GM12878 (cell line): ENCODE measurements around the gene NAT8. TPM values are rescaled to one million over a fixed set of nuclear protein-coding genes. Genes with fewer than 3 reads are reported as not detected.

ENCODE experiments used
- ATAC-seq: fragments of 200-7000 bp; cut with Tn5 transposase; 3 replicates; pipeline ENCODE4 v1.9.1; 2020; ENCODE audit warnings: mild to moderate bottlenecking, moderate library complexity
- Bru-seq: library from RNA; stranded (reverse); fragments of 400-500 nt; gene quantifications from one replicate; lab custom pipeline; 2021; lab: Mats Ljungman, UMichigan
- BruChase-seq, 2 experiments: library from RNA; stranded (reverse); fragments of 400-500 nt; gene quantifications; one replicate each; lab custom pipeline; 2021; lab: Mats Ljungman, UMichigan
- BruUV-seq: library from RNA; stranded (reverse); fragments of 400-500 nt; replicated peaks from 2 replicates; lab custom pipeline; 2021; lab: Mats Ljungman, UMichigan
- CTCF ChIA-PET: fragments of 300-600 bp; sonication (Branson Sonifier 250); formaldehyde crosslinking; extraction: SDS; loops from one replicate; lab custom pipeline; 2021; ENCODE audit warnings: inconsistent platforms; lab: Yijun Ruan, JAX
- POLR2A ChIA-PET: fragments of 350-600 bp; formaldehyde crosslinking; extraction: SDS; loops from one replicate; lab custom pipeline; 2021; ENCODE audit warnings: inconsistent platforms; lab: Charles Lee
- RAD21 ChIA-PET: fragments of 300-600 bp; sonication (Branson Sonifier 250); formaldehyde crosslinking; loops from one replicate; lab custom pipeline; 2023; ENCODE audit warnings: antibody characterized with exemption; ENCODE audit not compliant: unreplicated experiment; lab: Charles Lee
- SMC1A ChIA-PET: fragments of 300-600 bp; sonication (Branson Sonifier 250); formaldehyde crosslinking; loops from one replicate; lab custom pipeline; 2023; ENCODE audit not compliant: unreplicated experiment, uncharacterized antibody; lab: Charles Lee
- DNase-seq: peaks from one replicate; pipeline ENCODE4 v3.0.0-alpha.2; 2011; ENCODE audit warnings: low read depth, low spot score
- FAIRE-seq: peaks from 3 replicates; lab custom pipeline; 2011; peaks lifted over from hg19 to GRCh38; lab: Jason Lieb, UNC
- H2AFZ ChIP-seq: 2 replicates; pipeline ENCODE4 v1.6.0; 2011; ENCODE audit warnings: low read depth, low read length, control low read depth; ENCODE audit not compliant: control insufficient read depth
- H3K27ac ChIP-seq: 2 replicates; pipeline ENCODE4 v1.5.1; 2011; ENCODE audit warnings: control low read depth; ENCODE audit not compliant: control insufficient read depth, insufficient read depth
- H3K27me3 ChIP-seq, 2 experiments: replicated peaks in 1 of 2; 2 replicates each; pipeline versions ENCODE4 v1.6.0 to v1.6.1; 2011; ENCODE audit warnings: low read length in 1 of 2; ENCODE audit not compliant: control insufficient read depth in 2 of 2, insufficient read depth in 2 of 2
- H3K36me3 ChIP-seq, 2 experiments: 2 replicates each; pipeline ENCODE4 v1.5.1; 2011; ENCODE audit warnings: low read length in 1 of 2; ENCODE audit not compliant: control insufficient read depth in 2 of 2, insufficient read depth in 2 of 2
- H3K4me1 ChIP-seq: 2 replicates; pipeline ENCODE4 v1.6.1; 2011; ENCODE audit warnings: mild to moderate bottlenecking, low read length, moderate library complexity, mixed read lengths; ENCODE audit not compliant: control insufficient read depth, insufficient read depth
- H3K4me2 ChIP-seq: 2 replicates; pipeline ENCODE4 v1.6.0; 2011; ENCODE audit warnings: control low read depth; ENCODE audit not compliant: control insufficient read depth, insufficient read depth
- H3K4me3 ChIP-seq: fragments of 200-600 bp; sonication (generic); 2 replicates; pipeline ENCODE4 v1.5.1; 2016
- H3K79me2 ChIP-seq: 2 replicates; pipeline ENCODE4 v1.6.0; 2011; ENCODE audit warnings: low read length; ENCODE audit not compliant: control insufficient read depth, insufficient read depth
- H3K9ac ChIP-seq: 2 replicates; pipeline ENCODE4 v1.8.0; 2011; ENCODE audit warnings: low read length, control low read depth, mixed read lengths; ENCODE audit not compliant: control insufficient read depth, insufficient read depth
- H3K9me3 ChIP-seq: replicated peaks from 3 replicates; pipeline ENCODE4 v1.5.1; 2011; ENCODE audit warnings: mild to moderate bottlenecking, low read length; ENCODE audit not compliant: control insufficient read depth, insufficient read depth
- H4K20me1 ChIP-seq: 2 replicates; pipeline ENCODE4 v1.6.0; 2011; ENCODE audit not compliant: control insufficient read depth, insufficient read depth
- BCLAF1 ChIP-seq: fragments of 450-650 bp; IDR thresholded peaks from 2 replicates; pipeline ENCODE4 v1.6.1; 2017; ENCODE audit warnings: antibody characterized with exemption, mild to moderate bottlenecking, moderate library complexity
- CHD2 ChIP-seq: IDR thresholded peaks from 2 replicates; pipeline ENCODE4 v1.6.1; 2011; ENCODE audit warnings: low read depth, low read length, improper control_type of control experiment, borderline replicate concordance
- HCFC1 ChIP-seq: fragments of 150-350 bp; IDR thresholded peaks from 2 replicates; pipeline ENCODE4 v1.6.1; 2014; ENCODE audit warnings: low read length
- SREBF2 ChIP-seq: IDR thresholded peaks from 2 replicates; pipeline ENCODE4 v1.6.1; 2012; ENCODE audit warnings: mild to moderate bottlenecking, low read length
- SUPT20H ChIP-seq: IDR thresholded peaks from 2 replicates; pipeline ENCODE4 v1.6.1; 2011; ENCODE audit warnings: low read depth, mild to moderate bottlenecking, low read length, moderate library complexity, borderline replicate concordance; ENCODE audit not compliant: control insufficient read depth
- ZBTB4 ChIP-seq: fragments of 450-650 bp; formaldehyde crosslinking; IDR thresholded peaks from 2 replicates; pipeline ENCODE4 v1.4.0; 2022; ENCODE audit warnings: mild to moderate bottlenecking, moderate library complexity
- ZBTB40 ChIP-seq: fragments of 450-650 bp; IDR thresholded peaks from 2 replicates; pipeline ENCODE4 v1.6.1; 2016; ENCODE audit warnings: mild to moderate bottlenecking, moderate library complexity, borderline replicate concordance
- ZSCAN29 ChIP-seq: fragments of 450-650 bp; IDR thresholded peaks from 2 replicates; pipeline ENCODE4 v1.6.1; 2017; ENCODE audit warnings: mild to moderate bottlenecking, moderate library complexity
- WGBS: methylation state at CpG from one replicate; pipeline ENCODE4 v1.1.6; 2016; ENCODE audit warnings: low lambda C conversion rate; ENCODE audit not compliant: insufficient replicate concordance, insufficient coverage; ENCODE audit errors: missing lambda C conversion rate; 5-methylcytosine and 5-hydroxymethylcytosine counted together
- in situ Hi-C: fragments of 300-500 bp; cut with MboI; formaldehyde crosslinking; loops from 9 replicates; pipeline ENCODE4 v1.14.3; 2018; ENCODE audit warnings: mixed read lengths
- intact Hi-C: fragments of 100-400 bp; cut with micrococcal nuclease; formaldehyde crosslinking; loops from one replicate; pipeline ENCODE4 v1.14.2; 2022; ENCODE audit not compliant: unreplicated experiment
- long read RNA-seq, 2 experiments: library from polyadenylated mRNA; unstranded; transcript quantifications; one replicate each; pipeline ENCODE4 v2.0.0, GENCODE V29; 2019 to 2020
- polyA minus RNA-seq, 3 experiments: library from RNA; depleted of rRNA, polyadenylated mRNA; stranded (reverse); fragments of >200 nt; gene quantifications; 2 replicates each; pipeline ENCODE4 v1.2.3, GENCODE V29; 2011
- polyA plus RNA-seq, 11 experiments: library from polyadenylated mRNA; depleted of rRNA in 4 of 11; unstranded in 6 of 11; stranded (reverse) in 5 of 11; fragments of >200 nt; fragmentation: Nextera tagmentation in 4 of 11; fragmentation: Illumina TruSeq in 1 of 11; extraction: Ambion mirVana in 4 of 11; extraction: Trizol in 1 of 11; gene quantifications; 1 replicate in 1 of 11; 2 replicates in 10 of 11; pipeline versions ENCODE4 v1.2.1 to v1.2.3, GENCODE V29; 2011 to 2016; ENCODE audit warnings: inconsistent platforms in 2 of 11, missing spikeins in 2 of 11, low read depth in 1 of 11
- total RNA-seq, 4 experiments: library from RNA; depleted of rRNA in 3 of 4; stranded (reverse); fragments of >200 nt in 3 of 4; fragmentation: Illumina TruSeq in 1 of 4; extraction: Trizol in 1 of 4; gene quantifications; 2 replicates each; pipeline versions ENCODE4 v1.2.1 to v1.2.3, GENCODE V29; 2013 to 2021

The NAT8 gene
- not detected in 2 replicates for total RNA-seq (2013; cell fraction: nucleolus; rRNA removed)
- total RNA-seq (2014; rRNA removed) (not detected in 2 replicates), total RNA-seq (2014; rRNA removed; fragmentation: Illumina TruSeq; extraction: Trizol) (not detected in 2 replicates), total RNA-seq (2021) (not detected in 2 replicates), polyA plus RNA-seq (2011; rRNA removed) (not detected in 2 replicates), polyA plus RNA-seq (2014; fragmentation: Illumina TruSeq; extraction: Trizol) (not detected in 2 replicates), polyA plus RNA-seq (2014; fragmentation: Nextera tagmentation; extraction: Ambion mirVana) (not detected), polyA plus RNA-seq (2014; rRNA removed) (not detected in 2 replicates), polyA plus RNA-seq (2016; fragmentation: Nextera tagmentation; extraction: Ambion mirVana) (not detected), polyA minus RNA-seq (2011; rRNA and poly(A)+ RNA removed) (not detected in 2 replicates), Bru-seq, nascent RNA (not detected), BruChase-seq, experiment 1, labeled RNA remaining after a 6-hour chase (not detected), BruChase-seq, experiment 2, labeled RNA remaining after a 2-hour chase (not detected)
- polyA plus RNA-seq (2011; ENCODE audit: low read depth) = not detected
- not detected in 2 replicates for polyA plus RNA-seq (2011; cell fraction: cytosol; rRNA removed)
- not detected in 2 replicates for polyA plus RNA-seq (2011; cell fraction: nucleus; rRNA removed)
- polyA plus RNA-seq (2012) = not detected in 2 replicates
- not detected in 2 replicates for polyA minus RNA-seq (2011; cell fraction: cytosol; rRNA and poly(A)+ RNA removed)
- polyA minus RNA-seq (2011; cell fraction: nucleus; rRNA and poly(A)+ RNA removed) = not detected in 2 replicates
- long read RNA-seq, experiment 1 = 0 reads
- long read RNA-seq, experiment 2 = 0 reads

- Histone ChIP-seq H4K20me1 (no peaks in the 10 kb centered on the region), H3K4me1 (no peaks in the 10 kb centered on the region), H3K4me3 (no peak within 1 kb of the TSS), H3K4me2 (no peak within 1 kb of the TSS), H3K79me2 (no peaks in the 10 kb centered on the region), H3K27ac (no peak within 1 kb of the TSS), H3K36me3 (no peaks in the 10 kb centered on the region), H3K9ac (no peak within 1 kb of the TSS), H2AFZ (no peak within 1 kb of the TSS), H3K9me3 (no peaks in the 10 kb centered on the region; the same call in 2 of the 3 replicates), H3K27me3 (no peaks in the 10 kb centered on the region)
- DNase-seq (no peak), ATAC-seq (no peak), FAIRE-seq (no peak)
- ChIA-PET RAD21 (no interaction called here), CTCF (no interaction called here), SMC1A (no interaction called here), POLR2A (no interaction called here)
- intact Hi-C loops = no loop called here
- in situ Hi-C loops = no loop called here
- TF ChIP-seq HCFC1 = no peak
- no peak for TF ChIP-seq ZBTB4 (CRISPR knock-in tag)
- no peak for TF ChIP-seq SUPT20H
- TF ChIP-seq CHD2 = no peak
- no peak for TF ChIP-seq ZSCAN29
- TF ChIP-seq BCLAF1 = no peak
- no peak for TF ChIP-seq ZBTB40
- no peak for TF ChIP-seq SREBF2
- BruUV-seq = no TSS peak
- 40% methylated on average over 13 of the region's 13 CpGs for WGBS
Measured at GRCh38 chr2:73642338-73643018, at the start of gene NAT8. NAT8 (minus strand) TSS chr2:73642422; CDS start chr2:73641628, 794 bp downstream.
